Breast epithelium (tissue), 4 donors: ENCODE data around the gene CADM1. TPM values are rescaled to one million over a fixed set of nuclear protein-coding genes. Genes with fewer than 3 reads are reported as not detected.

Experiments
- DNase-seq, 2 donors: peaks; one replicate each; pipeline ENCODE4 v3.0.0-alpha.2; 2019; ENCODE audit warnings: low spot score in 2 of 2
- H3K27ac ChIP-seq, 2 donors: fragments of 200-600 bp; sonication (generic) in 1 of 2; one replicate each; pipeline ENCODE4 v1.5.1; 2016 to 2019; ENCODE audit warnings: mild to moderate bottlenecking in 1 of 2
- H3K27me3 ChIP-seq, 2 donors: fragments of 200-600 bp; sonication (generic) in 1 of 2; one replicate each; pipeline versions ENCODE4 v1.5.1 to v1.6.0; 2017 to 2019; ENCODE audit warnings: control low read depth in 1 of 2, mild to moderate bottlenecking in 1 of 2
- H3K36me3 ChIP-seq: fragments of 200-600 bp; one replicate; pipeline ENCODE4 v1.5.1; 2019
- H3K4me1 ChIP-seq, 2 donors: fragments of 200-600 bp; sonication (generic); one replicate each; pipeline ENCODE4 v1.5.1; 2016 to 2019; ENCODE audit warnings: control low read depth in 1 of 2
- H3K4me3 ChIP-seq, 3 donors: fragments of 200-600 bp; sonication (generic); 1 replicate in 2 of 3; 2 replicates in 1 of 3; pipeline ENCODE4 v1.5.1; 2016 to 2019; ENCODE audit warnings: mild to moderate bottlenecking in 3 of 3, moderate library complexity in 2 of 3
- H3K9me3 ChIP-seq, 2 donors: fragments of 200-600 bp; sonication (generic) in 1 of 2; one replicate each; pipeline ENCODE4 v1.5.1; 2016 to 2019; ENCODE audit warnings: control low read depth in 1 of 2
- CTCF ChIP-seq, 3 donors: fragments of 450-650 bp; IDR thresholded peaks; one replicate each; pipeline ENCODE4 v1.5.1; 2016 to 2017; ENCODE audit warnings: antibody characterized with exemption in 3 of 3, mild to moderate bottlenecking in 3 of 3, moderate library complexity in 3 of 3
- POLR2A ChIP-seq: fragments of 450-650 bp; IDR thresholded peaks from one replicate; pipeline ENCODE4 v1.6.1; 2016; ENCODE audit warnings: antibody characterized with exemption, mild to moderate bottlenecking, moderate library complexity
- POLR2AphosphoS5 ChIP-seq, 3 donors: sonication (generic); formaldehyde crosslinking; IDR thresholded peaks; one replicate each; pipeline ENCODE4 v1.6.1; 2017; ENCODE audit warnings: antibody characterized with exemption in 3 of 3
- intact Hi-C: fragments of 100-400 bp; cut with DNase I; formaldehyde crosslinking; loops from one replicate; pipeline ENCODE4 v1.15.1; 2023; ENCODE audit warnings: low total_unique reads
- total RNA-seq, 3 donors: library from RNA; depleted of rRNA; stranded (reverse); fragments of >200 nt; gene quantifications; one replicate each; pipeline ENCODE4 v1.1.0, GENCODE V29; 2016

Gene CADM1
- total RNA-seq, 3 donors from 2014 or later, result 5.3 to 48.4 (median 33.1) TPM

DNA sequence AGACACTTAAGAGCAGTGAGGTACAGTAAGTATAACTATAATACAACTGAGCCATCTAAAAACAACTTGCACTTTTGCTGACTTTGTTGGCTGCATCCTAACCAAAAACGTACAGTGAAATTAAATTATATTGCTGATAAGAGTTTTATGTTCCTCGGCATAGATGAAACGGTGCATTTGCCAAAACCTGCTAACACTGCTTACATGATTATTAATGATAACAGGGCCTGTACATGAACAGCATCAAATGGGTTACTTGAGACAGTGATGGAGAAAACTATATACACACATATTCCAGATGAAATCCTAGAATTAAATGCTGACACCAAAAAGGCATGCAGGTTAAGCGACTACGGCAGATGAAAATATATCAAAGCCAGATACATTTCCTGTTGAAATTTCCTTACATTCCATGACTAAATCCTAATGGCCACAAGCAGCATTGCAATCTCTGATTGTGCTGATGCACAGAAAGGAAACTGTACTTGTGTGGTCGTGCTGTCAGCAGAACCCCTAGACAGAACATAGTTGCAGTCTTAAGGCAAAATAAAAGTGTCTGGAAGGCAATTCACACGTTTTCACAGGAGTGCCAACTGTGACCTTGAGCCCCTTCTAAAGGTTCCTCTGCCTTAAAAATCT is 143.9 kb downstream of the CADM1 start:
- intact Hi-C loops, result no loop called here
- no peak for DNase-seq
- Histone ChIP-seq H3K27ac (no peak overlapping the region), H3K27me3 (no peaks in the 10 kb centered on the region), H3K4me1 (no peaks in the 10 kb centered on the region), H3K9me3 (no peaks in the 10 kb centered on the region), H3K4me3 (no peak overlapping the region), H3K36me3 (no peaks in the 10 kb centered on the region)
- TF ChIP-seq CTCF (IDR thresholded peaks at IDR 0.05), result no peak
- no peak for TF ChIP-seq POLR2AphosphoS5 (IDR thresholded peaks at IDR 0.05)
- TF ChIP-seq POLR2A, result no peak

- Histone ChIP-seq H3K27ac (no peak overlapping the region), H3K36me3 (no peaks in the 10 kb centered on the region), H3K4me3 (no peak overlapping the region), H3K9me3 (no peaks in the 10 kb centered on the region), H3K4me1 (no peaks in the 10 kb centered on the region), H3K27me3 (no peaks in the 10 kb centered on the region)
- DNase-seq, result no peak
- TF ChIP-seq POLR2AphosphoS5 (IDR thresholded peaks at IDR 0.05) (no peak), CTCF (IDR thresholded peaks at IDR 0.05) (no peak), POLR2A (no peak)
- intact Hi-C loops, result no loop called here
These were observed 147.1 kb downstream of the CADM1 start for GRCh38 chr11:115357066-115357465.

DNA sequence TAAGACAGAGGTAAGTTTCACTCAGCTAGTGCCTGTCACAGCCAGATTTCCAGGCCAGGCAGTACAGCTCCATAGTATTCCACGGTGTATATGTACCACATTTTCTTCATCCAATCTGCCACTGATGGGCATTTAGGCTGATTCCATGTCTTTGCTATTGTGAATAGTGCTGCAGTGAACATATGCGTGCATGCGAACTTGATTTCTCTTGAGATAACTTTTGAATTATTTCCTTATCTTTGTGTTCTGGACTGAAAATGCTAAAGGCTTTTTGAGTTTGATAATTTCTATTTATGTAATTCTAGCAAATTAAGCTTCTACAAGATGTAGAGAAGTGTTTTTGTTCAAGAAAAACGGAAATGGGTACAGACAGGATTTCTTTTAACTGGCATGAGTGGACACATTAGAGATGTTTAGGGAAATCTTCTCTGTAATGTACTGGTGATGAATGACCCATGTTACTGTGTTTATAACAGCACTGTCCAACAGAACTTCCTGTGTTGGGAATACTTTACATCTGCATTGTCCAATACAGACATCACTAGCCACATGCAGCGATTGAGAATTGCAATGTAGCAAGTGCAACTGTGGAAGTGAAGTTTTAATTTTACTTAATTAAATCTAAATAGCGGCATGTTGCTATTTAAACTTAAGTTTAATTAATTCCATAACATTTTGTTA is 151.3 kb downstream of the CADM1 start:
- Histone ChIP-seq H3K4me1 (no peaks in the 10 kb centered on the region), H3K27me3 (no peaks in the 10 kb centered on the region), H3K9me3 (no peaks in the 10 kb centered on the region), H3K4me3 (no peak overlapping the region), H3K36me3 (no peaks in the 10 kb centered on the region), H3K27ac (no peak overlapping the region)
- intact Hi-C loops, result no loop called here
- TF ChIP-seq CTCF (IDR thresholded peaks at IDR 0.05), result no peak
- no peak for TF ChIP-seq POLR2AphosphoS5 (IDR thresholded peaks at IDR 0.05)
- TF ChIP-seq POLR2A, result no peak
- no peak for DNase-seq

DNA sequence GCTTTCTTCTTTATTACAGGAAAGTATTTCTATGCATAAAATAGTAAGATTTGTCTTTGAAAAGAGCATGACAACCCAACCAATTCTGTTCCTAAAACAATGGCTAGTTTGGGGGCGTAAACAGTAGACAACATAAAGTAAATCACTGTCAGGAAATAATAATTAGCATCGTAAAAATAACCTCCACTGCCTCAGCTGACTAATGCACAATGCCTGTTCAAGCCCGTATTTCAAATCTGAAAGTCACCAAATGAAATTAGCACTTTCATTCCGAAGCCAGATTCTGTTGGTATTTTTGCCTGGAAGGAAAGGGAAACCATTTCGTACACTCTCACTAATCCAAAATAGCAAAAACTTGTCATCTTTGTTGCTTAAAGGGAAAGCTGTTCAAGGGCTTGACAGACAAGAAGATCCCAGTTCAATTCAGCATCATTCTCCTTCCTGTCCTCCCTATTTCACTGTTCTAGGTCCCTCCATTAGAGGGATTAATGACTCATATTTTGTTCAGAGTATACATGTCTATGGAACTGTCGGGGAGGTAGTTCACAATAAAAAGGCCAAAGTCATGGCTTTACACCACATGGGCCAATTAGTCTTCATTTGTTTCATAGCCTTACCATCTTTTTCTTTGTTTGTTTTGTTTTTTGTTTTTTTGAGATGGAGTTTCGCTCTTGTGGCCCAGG is 154.7 kb downstream of the CADM1 start:
- TF ChIP-seq POLR2AphosphoS5 (IDR thresholded peaks at IDR 0.05) (no peak), POLR2A (no peak), CTCF (IDR thresholded peaks at IDR 0.05) (no peak)
- H3K27ac ChIP-seq, result no peak overlapping the region
- intact Hi-C loops, result no loop called here
- no peaks in the 10 kb centered on the region for H3K9me3 ChIP-seq
- H3K4me3 ChIP-seq, result no peak overlapping the region
- no peaks in the 10 kb centered on the region for H3K27me3 ChIP-seq
- DNase-seq, result no peak
- no peaks in the 10 kb centered on the region for H3K4me1 ChIP-seq
- no peaks in the 10 kb centered on the region for H3K36me3 ChIP-seq

- no peak for DNase-seq
- intact Hi-C loops, result no loop called here
- no peaks in the 10 kb centered on the region for H3K27me3 ChIP-seq
These were observed 155.8 kb downstream of the CADM1 start for GRCh38 chr11:115348416-115348815.

More at GRCh38 chr11:115348416-115348815, 155.8 kb downstream of the CADM1 start:
- H3K4me3 ChIP-seq, result no peak overlapping the region
- TF ChIP-seq POLR2AphosphoS5 (IDR thresholded peaks at IDR 0.05) (no peak), CTCF (IDR thresholded peaks at IDR 0.05) (no peak), POLR2A (no peak)
- no peaks in the 10 kb centered on the region for H3K36me3 ChIP-seq
- no peak overlapping the region for H3K27ac ChIP-seq
- no peaks in the 10 kb centered on the region for H3K4me1 ChIP-seq
- H3K9me3 ChIP-seq, result no peaks in the 10 kb centered on the region
